Glutamatergic neuron (in vitro differentiated cells): ENCODE results near the gene MAP3K6. TPM values are rescaled to one million over a fixed set of nuclear protein-coding genes. Genes with fewer than 3 reads are reported as not detected.
"Not testable (repeated sequence)": the region's sequence is repeated elsewhere in the genome, so short reads cannot be mapped to it uniquely, and the experiment has no call there.

ENCODE experiments used
- DNase-seq: peaks from one replicate; pipeline ENCODE4 v3.0.0; 2022
- H3K27ac Mint-ChIP-seq: one replicate; pipeline ENCODE4 v1.8.0; 2020; ENCODE audit warnings: mild to moderate bottlenecking, mixed read lengths, inconsistent platforms; ENCODE audit not compliant: unreplicated experiment
- H3K27me3 Mint-ChIP-seq: one replicate; pipeline ENCODE4 v1.8.0; 2020; ENCODE audit warnings: mild to moderate bottlenecking, moderate library complexity, mixed read lengths, inconsistent platforms; ENCODE audit not compliant: unreplicated experiment
- H3K36me3 Mint-ChIP-seq: one replicate; pipeline ENCODE4 v1.8.0; 2020; ENCODE audit warnings: mild to moderate bottlenecking, mixed read lengths, inconsistent platforms; ENCODE audit not compliant: unreplicated experiment
- H3K4me1 Mint-ChIP-seq: one replicate; pipeline ENCODE4 v1.8.0; 2020; ENCODE audit warnings: mild to moderate bottlenecking, low read depth, mixed read lengths, inconsistent platforms; ENCODE audit not compliant: unreplicated experiment
- H3K4me3 Mint-ChIP-seq: one replicate; pipeline ENCODE4 v1.8.0; 2020; ENCODE audit warnings: mild to moderate bottlenecking, mixed read lengths, inconsistent platforms; ENCODE audit not compliant: unreplicated experiment
- H3K9me3 Mint-ChIP-seq: one replicate; pipeline ENCODE4 v1.8.0; 2020; ENCODE audit warnings: mild to moderate bottlenecking, moderate library complexity, mixed read lengths, inconsistent platforms; ENCODE audit not compliant: unreplicated experiment
- CTCF ChIP-seq: fragments of 200-600 bp; sonication (generic); IDR thresholded peaks from one replicate; pipeline ENCODE4 v1.5.0; 2021; ENCODE audit not compliant: partially characterized antibody, unreplicated experiment
- total RNA-seq: library from RNA; stranded (reverse); fragmentation: NEBNext Ultra II Directional; extraction: Animal tissue kit (Norgen Biotek cat#: 25700); gene quantifications from one replicate; pipeline ENCODE4 v1.2.1, GENCODE V29; 2021; ENCODE audit not compliant: unreplicated experiment

The MAP3K6 gene
- total RNA-seq, 1 donor from 2014 or later = 10.0 TPM

DNA sequence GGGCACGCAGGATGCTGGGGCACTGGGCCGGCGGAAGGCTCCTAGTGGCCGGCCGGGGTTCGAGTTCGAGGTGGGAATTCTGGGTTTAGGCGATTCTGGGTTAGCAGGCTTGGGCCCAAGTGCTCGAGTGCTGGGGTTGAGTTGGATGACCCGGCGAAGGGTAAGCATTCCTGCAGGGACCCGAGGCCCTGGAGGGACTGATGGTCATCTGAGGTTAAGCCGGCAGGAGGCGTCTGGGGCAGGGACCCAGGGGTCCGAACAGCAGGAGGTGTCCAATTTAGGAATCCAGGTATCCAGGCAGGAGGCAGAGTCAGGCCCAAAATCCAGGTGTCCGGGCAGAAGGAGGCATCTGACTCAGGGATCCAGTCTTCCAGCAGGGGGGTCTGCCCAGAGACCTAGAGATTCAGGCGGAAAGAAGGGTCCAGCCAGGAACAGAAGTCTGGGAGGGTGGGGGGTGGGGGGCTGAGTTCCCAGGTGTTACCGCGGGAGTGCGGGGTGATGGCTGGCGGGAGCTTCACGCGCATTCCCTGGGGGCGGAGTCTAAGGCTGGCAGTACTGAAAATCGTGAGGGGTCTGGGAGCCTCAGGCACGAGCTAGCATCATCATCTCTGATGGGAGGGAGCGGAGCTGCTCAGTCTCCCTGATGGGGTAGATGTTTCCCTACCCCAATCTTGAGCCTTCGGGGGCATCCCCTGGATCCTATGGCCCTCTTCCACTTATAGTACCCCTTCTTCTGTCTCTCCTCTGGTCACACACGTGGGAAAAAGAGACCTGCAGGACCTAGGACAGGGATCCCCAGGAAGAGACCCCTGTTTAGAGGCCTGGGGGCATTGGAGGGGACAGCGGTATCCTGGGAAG is 26.2 kb upstream of the MAP3K6 start:
- no peak overlapping the region for H3K27ac Mint-ChIP-seq
- peak overlapping the region; percentile 82 for H3K4me3 Mint-ChIP-seq
- DNase-seq = peak; percentile 35
- peaks cover 10% of the 10 kb centered on the region for H3K27me3 Mint-ChIP-seq
- no peaks in the 10 kb centered on the region for H3K36me3 Mint-ChIP-seq
- TF ChIP-seq CTCF = no peak
- H3K4me1 Mint-ChIP-seq = peaks cover 14% of the 10 kb centered on the region
- no peaks in the 10 kb centered on the region for H3K9me3 Mint-ChIP-seq

GRCh38 chr1:27392096-27392777 is 25.5 kb upstream of the MAP3K6 start, which contains the start of gene GPR3:
Gene GPR3 (plus strand): TSS chr1:27392622. CDS start chr1:27393799, 1,177 bp downstream.
- Mint-ChIP-seq H3K27ac (peak within 1 kb of the TSS; percentile 79), H3K27me3 (peaks cover 10% of the 10 kb centered on the region), H3K9me3 (no peaks in the 10 kb centered on the region), H3K4me1 (peaks cover 13% of the 10 kb centered on the region), H3K36me3 (no peaks in the 10 kb centered on the region), H3K4me3 (peak within 1 kb of the TSS; percentile 85)
- peak; percentile 95 for DNase-seq
- TF ChIP-seq CTCF = peak; percentile 36

DNA sequence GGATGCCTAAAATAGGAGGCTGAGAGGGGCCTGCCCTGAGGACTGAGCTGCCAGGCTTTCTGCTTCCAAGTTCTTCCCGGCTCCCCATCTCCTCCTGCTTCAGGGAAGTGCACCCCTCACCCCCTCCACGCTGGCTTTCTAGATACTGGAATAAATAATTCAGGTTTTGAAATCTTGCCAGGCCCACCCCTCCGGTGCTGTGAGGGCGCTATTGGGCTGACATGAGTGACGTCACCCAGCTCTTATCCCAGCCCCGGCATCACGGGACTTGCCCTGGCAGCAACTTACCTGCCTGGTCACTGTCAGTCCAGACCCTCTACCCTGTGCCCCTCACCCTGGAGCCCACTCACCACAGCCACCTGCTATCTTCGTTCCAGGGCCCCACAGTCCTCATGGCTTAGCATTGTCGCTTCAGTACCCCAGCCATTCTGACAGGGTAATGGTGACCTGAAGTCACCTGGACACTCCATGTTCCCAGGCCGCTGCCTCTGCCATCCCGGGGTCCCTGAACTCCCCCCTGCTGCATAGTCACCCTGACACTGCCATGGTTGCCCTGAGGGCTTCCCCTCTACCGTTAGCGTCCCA is 24.8 kb upstream of the MAP3K6 start:
- DNase-seq = no peak
- Mint-ChIP-seq H3K4me1 (peaks cover 13% of the 10 kb centered on the region), H3K9me3 (no peaks in the 10 kb centered on the region), H3K27me3 (peaks cover 12% of the 10 kb centered on the region), H3K36me3 (no peaks in the 10 kb centered on the region), H3K27ac (peak overlapping the region; percentile 33), H3K4me3 (peak overlapping the region; percentile 85)
- no peak for TF ChIP-seq CTCF

DNA sequence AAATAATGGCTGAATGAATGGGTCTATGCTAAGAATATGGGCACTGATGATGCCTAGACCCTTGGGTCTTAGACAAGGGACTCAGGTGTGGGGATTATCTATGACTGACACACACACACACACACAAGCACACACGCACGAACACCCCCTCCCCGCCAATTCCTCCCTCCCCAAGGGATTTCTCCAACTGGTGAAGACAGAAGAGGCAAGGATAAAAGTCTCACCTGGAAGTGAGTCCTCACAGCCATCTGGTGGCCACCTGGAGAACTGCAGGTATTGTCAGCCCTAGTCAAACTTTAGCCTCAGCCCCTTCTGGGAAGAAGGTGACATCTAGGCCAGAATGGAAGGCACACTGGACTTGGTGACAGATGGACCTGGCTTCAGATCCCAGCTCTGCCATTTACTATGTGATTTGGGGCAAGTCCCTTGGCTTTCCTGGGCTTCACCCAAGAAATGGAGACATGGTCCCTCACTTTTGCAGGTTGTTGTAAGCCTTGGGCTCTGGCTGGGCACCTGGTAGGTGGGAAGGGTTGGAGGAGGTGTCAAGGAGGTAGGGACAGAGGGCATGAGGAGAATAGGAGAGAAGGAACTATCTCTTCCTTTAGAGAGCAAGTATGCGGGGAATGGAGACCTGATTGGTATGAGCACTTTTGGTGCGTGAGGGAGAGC is 21.7 kb upstream of the MAP3K6 start:
- Mint-ChIP-seq H3K27me3 (peaks cover 7% of the 10 kb centered on the region), H3K4me1 (peaks cover 13% of the 10 kb centered on the region), H3K27ac (no peak overlapping the region), H3K36me3 (no peaks in the 10 kb centered on the region), H3K9me3 (peaks cover 1% of the 10 kb centered on the region), H3K4me3 (no peak overlapping the region)
- DNase-seq = peak; percentile 64
- TF ChIP-seq CTCF = peak; percentile 93

GRCh38 chr1:27384797-27385196 is 18.0 kb upstream of the MAP3K6 start:
- H3K9me3 Mint-ChIP-seq, H3K27ac Mint-ChIP-seq, DNase-seq, H3K4me1 Mint-ChIP-seq, H3K4me3 Mint-ChIP-seq, H3K36me3 Mint-ChIP-seq: not testable (repeated sequence)
- peaks cover 10% of the 10 kb centered on the region for H3K27me3 Mint-ChIP-seq
